Measurements from ENCODE around the gene KCNJ16. TPM values are rescaled to one million over a fixed set of nuclear protein-coding genes. Genes with fewer than 3 reads are reported as not detected.
A peak's percentile ranks its signal among the peaks of the same experiment; 100 is the strongest.

The KCNJ16 gene
- total RNA-seq, 1 experiment from 2014 or later: not detected

- H3K9me3 ChIP-seq (ENCODE audit: low read length): no peaks in the 10 kb centered on the region
- no peaks in the 10 kb centered on the region for H3F3A ChIP-seq (ENCODE audit: low read length, unreplicated experiment)
- H3K27me3 ChIP-seq (ENCODE audit: low read length): no peaks in the 10 kb centered on the region
- H3K4me2 ChIP-seq (ENCODE audit: low read length): no peak overlapping the region
- no peaks in the 10 kb centered on the region for H3K36me3 ChIP-seq (ENCODE audit: low read depth, low read length)
- no peaks in the 10 kb centered on the region for H4K20me1 ChIP-seq (ENCODE audit: low read length)
- ATAC-seq (no peak), DNase-seq (peak; percentile 11)
- H3K79me2 ChIP-seq (ENCODE audit: low read length): no peaks in the 10 kb centered on the region
- intact Hi-C loops (cut with micrococcal nuclease): loop anchor here (5.0 kb wide), 1 partner anchor 41 kb away; no protein-coding TSS in a partner anchor
- ChIA-PET CTCF (no interaction called here), POLR2A (ENCODE audit: unreplicated experiment) (no interaction called here)
- no peaks in the 10 kb centered on the region for H3K9me2 ChIP-seq (replicated peaks; ENCODE audit: low read length)
- BruUV-seq (replicated peaks): no TSS peak
- H3K4me1 ChIP-seq (ENCODE audit: insufficient read depth, low read length): no peaks in the 10 kb centered on the region
- no peak for TF ChIP-seq EZH2phosphoT487 (IDR thresholded peaks at IDR 0.05; ENCODE audit: borderline replicate concordance, low read length)
- no peak for TF ChIP-seq EZH2 (IDR thresholded peaks at IDR 0.05; ENCODE audit: low read length, unreplicated experiment)
- TF ChIP-seq CTCF (conservative IDR thresholded peaks at IDR 0.05; ENCODE audit: low read depth, low read length): no peak
- H3K9ac ChIP-seq (ENCODE audit: low read length): no peak overlapping the region
- H2AFZ ChIP-seq (ENCODE audit: low read length): 0 out of 2 replicates have a peak overlapping the region, but pooled peaks have one; percentile 24
- no peak overlapping the region for H3K4me3 ChIP-seq (ENCODE audit: low read length)
- no peak overlapping the region for H3K27ac ChIP-seq (ENCODE audit: low read length)
These were observed 27.2 kb upstream of the KCNJ16 start for GRCh38 chr17:70047619-70048419.

- BruUV-seq (replicated peaks): no TSS peak
- no peaks in the 10 kb centered on the region for H3K4me1 ChIP-seq (ENCODE audit: insufficient read depth, low read length)
- H3K4me3 ChIP-seq (ENCODE audit: low read length): no peak overlapping the region
- H3K9me2 ChIP-seq (replicated peaks; ENCODE audit: low read length): no peaks in the 10 kb centered on the region
- H3K9ac ChIP-seq (ENCODE audit: low read length): no peak overlapping the region
- DNase-seq: no peak
- no peaks in the 10 kb centered on the region for H3K79me2 ChIP-seq (ENCODE audit: low read length)
- H3K36me3 ChIP-seq (ENCODE audit: low read depth, low read length): no peaks in the 10 kb centered on the region
- TF ChIP-seq EZH2 (IDR thresholded peaks at IDR 0.05; ENCODE audit: low read length, unreplicated experiment) (no peak), CTCF (conservative IDR thresholded peaks at IDR 0.05; ENCODE audit: low read depth, low read length) (no peak), EZH2phosphoT487 (IDR thresholded peaks at IDR 0.05; ENCODE audit: borderline replicate concordance, low read length) (no peak)
- POLR2A ChIA-PET (ENCODE audit: unreplicated experiment): no interaction called here
- intact Hi-C loops (cut with micrococcal nuclease): loop anchor here (5.0 kb wide), 1 partner anchor 43 kb away; no protein-coding TSS in a partner anchor
- no peak overlapping the region for H2AFZ ChIP-seq (ENCODE audit: low read length)
- H3K27me3 ChIP-seq (ENCODE audit: low read length): no peaks in the 10 kb centered on the region
- no peaks in the 10 kb centered on the region for H4K20me1 ChIP-seq (ENCODE audit: low read length)
- no peak for ATAC-seq
- no peaks in the 10 kb centered on the region for H3K9me3 ChIP-seq (ENCODE audit: low read length)
- no peak overlapping the region for H3K27ac ChIP-seq (ENCODE audit: low read length)
- CTCF ChIA-PET: no interaction called here
- H3K4me2 ChIP-seq (ENCODE audit: low read length): no peak overlapping the region
- H3F3A ChIP-seq (ENCODE audit: low read length, unreplicated experiment): no peaks in the 10 kb centered on the region
These were observed 25.0 kb upstream of the KCNJ16 start for GRCh38 chr17:70049801-70050591.
